SK-N-SH treated with all-trans-retinoic acid at 6 μM for 48 hours (cell line): ENCODE results near the gene PRKAG1.

Experiments
- ARNTL ChIP-seq: fragments of 450-650 bp; formaldehyde crosslinking; IDR thresholded peaks from 2 replicates; pipeline ENCODE4 v1.5.0; 2020; ENCODE audit warnings: low read depth, mild to moderate bottlenecking, moderate library complexity, borderline replicate concordance
- PPARA ChIP-seq: fragments of 250-450 bp; sonication (Bioruptor Pico); IDR thresholded peaks from 2 replicates; pipeline ENCODE4 v1.5.0; 2020; ENCODE audit warnings: mild to moderate bottlenecking, borderline replicate concordance
- RARB ChIP-seq: fragments of 250-450 bp; sonication (Bioruptor Pico); IDR thresholded peaks from 2 replicates; pipeline ENCODE4 v1.8.0; 2021; ENCODE audit warnings: mild to moderate bottlenecking, moderate library complexity
- TOX ChIP-seq: fragments of 250-450 bp; sonication (Bioruptor Pico); IDR thresholded peaks from 2 replicates; pipeline ENCODE4 v1.8.0; 2021; ENCODE audit warnings: mild to moderate bottlenecking, moderate library complexity, borderline replicate concordance
- ZFP3 ChIP-seq: fragments of 250-450 bp; sonication (Bioruptor Pico); IDR thresholded peaks from 2 replicates; pipeline ENCODE4 v1.5.0; 2020; ENCODE audit warnings: mild to moderate bottlenecking, moderate library complexity
- ZFP30 ChIP-seq: fragments of 450-650 bp; formaldehyde crosslinking; IDR thresholded peaks from 2 replicates; pipeline ENCODE4 v1.5.0; 2022; ENCODE audit warnings: mild to moderate bottlenecking, moderate library complexity
- TF ChIP-seq, protein P1 (sequence below): fragments of 250-450 bp; sonication (Bioruptor Pico); IDR thresholded peaks from 2 replicates; pipeline ENCODE4 v1.5.1; 2020; ENCODE audit warnings: low read depth, mild to moderate bottlenecking, moderate library complexity
- TF ChIP-seq, protein P2 (sequence below): fragments of 250-450 bp; sonication (Bioruptor Pico); IDR thresholded peaks from 2 replicates; pipeline ENCODE4 v1.5.0; 2020; ENCODE audit warnings: mild to moderate bottlenecking, moderate library complexity

DNA sequence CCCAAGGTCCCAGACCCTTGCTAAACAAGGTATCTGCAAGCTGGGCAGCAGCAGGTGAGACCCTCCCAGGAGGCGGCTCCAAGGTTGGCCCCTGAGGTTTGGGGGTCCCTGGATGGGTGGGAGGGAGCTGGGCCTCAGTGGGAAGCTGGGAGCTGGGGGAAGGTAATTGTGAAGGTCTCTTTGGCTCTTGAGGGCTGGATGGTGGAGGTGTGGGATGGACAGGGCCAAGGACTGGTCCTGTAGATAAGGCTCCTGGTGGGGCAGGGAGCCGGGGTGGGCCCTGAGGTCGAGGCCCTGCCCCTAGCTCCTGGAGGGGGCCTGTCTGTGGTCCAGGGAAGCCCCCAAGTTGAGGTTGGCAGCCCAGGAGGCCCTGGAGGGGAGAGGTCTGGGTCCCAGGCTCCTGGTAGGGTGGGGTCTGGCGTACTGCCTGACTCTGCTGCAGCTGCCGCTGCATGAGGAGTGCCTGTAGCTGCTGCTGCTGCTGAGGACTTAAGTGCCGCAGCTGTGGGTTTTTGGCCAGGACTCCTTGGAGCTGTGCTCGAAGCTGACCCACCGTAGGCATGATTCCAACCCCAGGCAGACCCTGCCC is 13.1 kb upstream of the PRKAG1 start:
- TF ChIP-seq TOX (CRISPR knock-in tag) (no peak), ZFP30 (CRISPR knock-in tag) (no peak), ZFP3 (CRISPR knock-in tag) (no peak), RARB (CRISPR knock-in tag) (no peak), PPARA (no peak), ARNTL (CRISPR knock-in tag) (no peak)
- TF ChIP-seq, protein P1, sequence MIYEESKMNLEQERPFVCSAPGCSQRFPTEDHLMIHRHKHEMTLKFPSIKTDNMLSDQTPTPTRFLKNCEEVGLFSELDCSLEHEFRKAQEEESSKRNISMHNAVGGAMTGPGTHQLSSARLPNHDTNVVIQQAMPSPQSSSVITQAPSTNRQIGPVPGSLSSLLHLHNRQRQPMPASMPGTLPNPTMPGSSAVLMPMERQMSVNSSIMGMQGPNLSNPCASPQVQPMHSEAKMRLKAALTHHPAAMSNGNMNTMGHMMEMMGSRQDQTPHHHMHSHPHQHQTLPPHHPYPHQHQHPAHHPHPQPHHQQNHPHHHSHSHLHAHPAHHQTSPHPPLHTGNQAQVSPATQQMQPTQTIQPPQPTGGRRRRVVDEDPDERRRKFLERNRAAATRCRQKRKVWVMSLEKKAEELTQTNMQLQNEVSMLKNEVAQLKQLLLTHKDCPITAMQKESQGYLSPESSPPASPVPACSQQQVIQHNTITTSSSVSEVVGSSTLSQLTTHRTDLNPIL (CRISPR knock-in tag), result no peak
- TF ChIP-seq, protein P2, sequence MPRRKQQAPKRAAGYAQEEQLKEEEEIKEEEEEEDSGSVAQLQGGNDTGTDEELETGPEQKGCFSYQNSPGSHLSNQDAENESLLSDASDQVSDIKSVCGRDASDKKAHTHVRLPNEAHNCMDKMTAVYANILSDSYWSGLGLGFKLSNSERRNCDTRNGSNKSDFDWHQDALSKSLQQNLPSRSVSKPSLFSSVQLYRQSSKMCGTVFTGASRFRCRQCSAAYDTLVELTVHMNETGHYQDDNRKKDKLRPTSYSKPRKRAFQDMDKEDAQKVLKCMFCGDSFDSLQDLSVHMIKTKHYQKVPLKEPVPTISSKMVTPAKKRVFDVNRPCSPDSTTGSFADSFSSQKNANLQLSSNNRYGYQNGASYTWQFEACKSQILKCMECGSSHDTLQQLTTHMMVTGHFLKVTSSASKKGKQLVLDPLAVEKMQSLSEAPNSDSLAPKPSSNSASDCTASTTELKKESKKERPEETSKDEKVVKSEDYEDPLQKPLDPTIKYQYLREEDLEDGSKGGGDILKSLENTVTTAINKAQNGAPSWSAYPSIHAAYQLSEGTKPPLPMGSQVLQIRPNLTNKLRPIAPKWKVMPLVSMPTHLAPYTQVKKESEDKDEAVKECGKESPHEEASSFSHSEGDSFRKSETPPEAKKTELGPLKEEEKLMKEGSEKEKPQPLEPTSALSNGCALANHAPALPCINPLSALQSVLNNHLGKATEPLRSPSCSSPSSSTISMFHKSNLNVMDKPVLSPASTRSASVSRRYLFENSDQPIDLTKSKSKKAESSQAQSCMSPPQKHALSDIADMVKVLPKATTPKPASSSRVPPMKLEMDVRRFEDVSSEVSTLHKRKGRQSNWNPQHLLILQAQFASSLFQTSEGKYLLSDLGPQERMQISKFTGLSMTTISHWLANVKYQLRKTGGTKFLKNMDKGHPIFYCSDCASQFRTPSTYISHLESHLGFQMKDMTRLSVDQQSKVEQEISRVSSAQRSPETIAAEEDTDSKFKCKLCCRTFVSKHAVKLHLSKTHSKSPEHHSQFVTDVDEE (CRISPR knock-in tag), result no peak
